Stimulated activated naive CD4-positive, alpha-beta T cell treated with Interleukin-2 at 50 U/mL for 16 hours (primary cell): ENCODE measurements around the gene KLRC4.
"Not testable (repeated sequence)": the region's sequence is repeated elsewhere in the genome, so short reads cannot be mapped to it uniquely, and the experiment has no call there.

Experiments used
- DNase-seq: peaks from one replicate; lab custom pipeline; 2025; lab: John Stamatoyannopoulos, UW

Gene KLRC4

GRCh38 chr12:10409392-10409791 lies at the start of gene KLRC4:
Gene KLRC4, minus strand, starts transcription at chr12:10409757. Its CDS starts 182 bp downstream, at chr12:10409575.
- no peak for DNase-seq

DNA sequence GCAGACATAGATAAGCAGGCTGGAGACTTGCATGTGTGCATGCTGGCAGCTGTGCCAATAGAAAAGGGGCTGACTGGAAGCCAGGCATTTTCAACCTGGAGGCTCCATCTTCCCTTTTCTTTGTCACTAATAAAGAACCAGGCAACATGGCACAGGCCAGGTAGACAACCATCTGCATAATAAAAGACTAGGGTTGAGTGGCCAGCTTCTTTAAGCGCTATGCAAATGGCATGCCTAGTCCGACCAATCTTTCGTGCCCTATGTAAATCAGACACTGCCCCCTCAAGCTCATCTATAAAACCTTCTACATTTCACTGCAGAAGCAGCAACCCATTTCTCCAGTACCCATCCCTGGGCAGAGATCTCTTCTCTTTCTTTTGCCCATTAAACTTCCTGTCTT lies 48.2 kb upstream of the KLRC4 start:
- no peak for DNase-seq

DNA sequence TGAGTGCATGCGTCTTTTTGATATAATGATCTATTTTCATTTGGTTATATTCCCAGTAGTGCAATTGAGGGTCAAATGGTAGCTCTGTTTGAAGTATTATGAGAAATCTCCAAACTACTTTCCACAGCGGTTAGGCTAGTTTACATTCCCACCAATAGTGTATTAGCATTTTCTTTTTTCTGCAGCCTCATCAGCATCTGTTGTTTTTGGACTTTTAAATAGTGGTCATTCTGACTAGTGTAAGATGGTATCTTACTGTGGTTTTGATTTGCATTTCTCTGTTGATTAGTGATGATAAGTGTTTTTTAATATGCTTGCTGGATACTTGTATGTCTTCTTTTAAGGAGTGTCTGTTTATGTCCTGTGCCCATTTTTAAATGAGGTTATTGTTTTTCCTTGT lies 47.3 kb upstream of the KLRC4 start:
- DNase-seq = no peak

- no peak for DNase-seq
Measured at GRCh38 chr12:10455766-10456165, 46.2 kb upstream of the KLRC4 start.

DNA sequence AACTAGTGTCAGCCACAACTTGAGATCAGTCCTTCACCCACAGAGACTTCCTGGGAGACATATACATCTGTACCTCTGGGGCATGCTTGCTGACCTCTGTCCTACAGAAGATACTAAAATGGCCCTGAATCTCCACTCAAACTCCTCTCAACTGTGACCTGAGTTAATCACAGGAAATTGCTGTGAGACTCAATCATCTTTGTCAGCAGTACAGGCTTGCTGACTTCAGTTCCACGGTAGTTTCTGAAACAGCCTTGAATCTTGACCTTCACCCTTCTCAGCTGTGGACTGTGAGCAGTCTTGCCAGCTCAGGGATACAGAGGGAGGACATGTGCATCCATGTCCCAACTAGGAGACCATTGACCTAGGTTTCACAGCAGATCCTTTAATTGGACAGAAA lies 45.0 kb upstream of the KLRC4 start:
- no peak for DNase-seq

- no peak for DNase-seq
Measured at GRCh38 chr12:10453156-10453555, 43.6 kb upstream of the KLRC4 start, which contains the start of gene KLRC1. Gene KLRC1, minus strand, starts transcription at chr12:10453377. Its CDS starts 2,221 bp downstream, at chr12:10451156.

GRCh38 chr12:10448236-10448635 lies 38.7 kb upstream of the KLRC4 start:
- no peak for DNase-seq

- DNase-seq = not testable (repeated sequence)
Measured at GRCh38 chr12:10446052-10446451, 36.5 kb upstream of the KLRC4 start.

GRCh38 chr12:10441144-10441543 lies 31.6 kb upstream of the KLRC4 start:
- DNase-seq = not testable (repeated sequence)

DNA sequence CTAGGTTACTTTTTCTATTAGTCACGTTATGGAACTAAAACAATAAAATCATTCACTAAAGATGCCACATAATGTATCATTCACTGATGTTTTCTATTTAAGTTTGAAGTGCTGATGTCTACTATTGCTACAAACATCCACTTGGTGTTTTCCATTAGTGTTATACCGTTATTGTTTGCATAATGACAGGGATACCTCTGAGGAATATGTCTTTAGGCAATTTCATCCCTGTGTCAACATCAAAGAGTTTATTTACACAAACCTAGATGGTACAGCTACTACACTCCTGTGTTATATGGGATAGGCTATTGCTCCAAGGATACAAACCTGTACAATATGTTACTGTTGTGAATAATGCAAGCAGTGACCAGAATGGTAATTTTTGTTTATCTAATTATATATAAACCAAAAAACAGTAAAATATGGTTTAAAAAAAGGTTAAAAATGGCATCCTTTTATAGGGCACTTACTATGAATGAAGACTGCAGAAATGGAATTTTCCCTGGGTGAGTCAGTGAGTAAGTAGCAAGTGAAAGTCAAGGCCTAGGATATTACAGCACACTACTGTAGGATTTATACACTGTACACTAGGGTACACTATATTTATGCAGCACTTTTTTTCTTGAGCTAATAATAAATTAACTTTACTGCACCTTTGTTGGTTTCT lies 30.2 kb upstream of the KLRC4 start:
- DNase-seq = not testable (repeated sequence)

DNA sequence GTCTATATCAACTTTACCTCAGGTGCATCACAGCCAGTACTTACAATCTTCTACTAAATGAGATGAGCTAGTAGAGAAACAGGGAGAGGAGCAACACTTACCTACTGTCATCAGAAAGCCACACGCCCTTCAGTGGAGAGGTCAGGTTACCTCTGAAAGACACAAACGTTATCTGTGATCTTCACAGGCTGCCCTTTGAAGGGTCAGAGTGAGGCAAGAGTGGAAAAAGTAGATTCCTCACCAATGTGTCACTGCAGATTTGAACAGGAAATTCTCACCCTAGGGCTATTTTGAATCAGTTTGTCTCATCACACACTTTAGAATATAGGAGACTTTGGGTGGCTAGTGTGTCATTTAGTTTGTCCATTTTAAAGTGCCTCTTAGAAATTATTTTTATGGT lies 28.0 kb upstream of the KLRC4 start:
- not testable (repeated sequence) for DNase-seq

DNA sequence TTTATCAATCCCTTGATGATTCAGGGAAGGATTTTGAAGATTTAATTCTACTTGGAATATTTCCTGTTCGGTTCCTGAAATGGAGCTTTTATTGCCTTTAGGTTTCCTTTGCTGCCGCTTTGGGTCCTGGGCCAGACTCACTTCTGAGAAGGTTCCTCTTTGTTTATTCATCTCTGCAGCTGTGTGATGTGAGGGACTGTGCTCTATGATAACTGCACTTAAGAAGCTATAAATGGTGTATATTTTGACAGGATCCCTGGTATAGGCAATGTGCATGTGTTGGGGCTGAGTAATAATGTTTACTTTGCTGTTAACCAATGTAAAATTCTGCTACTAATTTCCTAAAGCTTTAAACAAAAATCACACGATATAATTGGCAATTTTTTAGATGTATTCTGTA lies 26.3 kb upstream of the KLRC4 start, which contains the start of gene KLRC2:
KLRC2 (minus strand) TSS at position 195 of the 400 bp plus-strand sequence; CDS start at position 171, 24 bp downstream.
- DNase-seq = not testable (repeated sequence)

GRCh38 chr12:10430623-10431022 lies 21.1 kb upstream of the KLRC4 start:
- not testable (repeated sequence) for DNase-seq

DNA sequence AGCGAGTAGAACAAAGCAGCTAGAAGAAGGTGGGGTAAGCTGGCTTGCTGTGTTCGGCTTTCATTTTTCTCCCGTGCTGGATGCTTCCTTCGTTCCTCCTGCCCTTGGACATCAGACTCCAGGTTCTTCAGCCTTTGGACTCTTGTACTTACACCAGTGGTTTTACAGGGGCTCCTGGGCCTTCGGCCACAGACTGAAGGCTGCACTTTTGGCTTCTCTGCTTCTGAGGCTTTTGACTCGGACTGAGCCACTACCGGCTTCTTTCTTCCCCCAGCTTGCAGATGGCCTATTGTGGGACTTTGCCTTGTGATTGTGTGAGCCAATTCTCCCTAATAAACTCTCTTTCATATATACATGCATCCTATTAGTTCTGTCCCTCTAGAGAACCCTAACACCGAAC lies 16.4 kb upstream of the KLRC4 start:
- not testable (repeated sequence) for DNase-seq

DNA sequence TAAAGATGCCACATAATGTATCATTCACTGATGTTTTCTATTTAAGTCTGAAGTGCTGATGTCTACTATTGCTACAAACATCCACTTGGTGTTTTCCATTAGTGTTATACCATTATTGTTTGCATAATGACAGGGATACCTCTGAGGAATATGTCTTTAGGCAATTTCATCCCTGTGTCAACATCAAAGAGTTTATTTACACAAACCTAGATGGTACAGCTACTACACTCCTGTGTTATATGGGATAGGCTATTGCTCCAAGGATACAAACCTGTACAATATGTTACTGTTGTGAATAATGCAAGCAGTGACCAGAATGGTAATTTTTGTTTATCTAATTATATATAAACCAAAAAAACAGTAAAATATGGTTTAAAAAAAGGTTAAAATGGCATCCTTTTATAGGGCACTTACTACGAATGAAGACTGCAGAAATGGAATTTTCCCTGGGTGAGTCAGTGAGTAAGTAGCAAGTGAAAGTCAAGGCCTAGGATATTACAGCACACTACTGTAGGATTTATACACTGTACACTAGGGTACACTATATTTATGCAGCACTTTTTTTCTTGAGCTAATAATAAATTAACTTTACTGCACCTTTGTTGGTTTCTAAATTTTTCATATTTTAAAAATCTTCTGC lies 14.8 kb upstream of the KLRC4 start:
- not testable (repeated sequence) for DNase-seq

GRCh38 chr12:10422159-10422558 lies 12.6 kb upstream of the KLRC4 start:
- DNase-seq = not testable (repeated sequence)

DNA sequence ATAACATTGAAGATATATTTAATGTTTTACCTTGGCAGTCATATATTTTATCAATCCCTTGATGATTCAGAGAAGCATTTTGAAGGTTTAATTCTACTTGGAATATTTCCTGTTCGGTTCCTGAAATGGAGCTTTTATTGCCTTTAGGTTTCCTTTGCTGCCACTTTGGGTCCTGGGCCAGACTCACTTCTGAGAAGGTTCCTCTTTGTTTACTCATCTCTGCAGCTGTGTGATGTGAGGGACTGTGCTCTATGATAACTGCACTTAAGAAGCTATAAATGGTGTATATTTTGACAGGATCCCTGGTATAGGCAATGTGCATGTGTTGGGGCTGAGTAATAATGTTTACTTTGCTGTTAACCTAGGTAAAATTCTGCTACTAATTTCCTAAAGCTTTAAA lies 10.8 kb upstream of the KLRC4 start, which contains the start of gene KLRC3:
KLRC3 (minus strand) TSS at position 262 of the 400 bp plus-strand sequence; CDS start at position 217, 45 bp downstream.
- not testable (repeated sequence) for DNase-seq

GRCh38 chr12:10408842-10409241 lies 715 bp downstream of the KLRC4 start:
- no peak for DNase-seq

GRCh38 chr12:10406725-10407124 lies 2.8 kb downstream of the KLRC4 start:
- no peak for DNase-seq

DNA sequence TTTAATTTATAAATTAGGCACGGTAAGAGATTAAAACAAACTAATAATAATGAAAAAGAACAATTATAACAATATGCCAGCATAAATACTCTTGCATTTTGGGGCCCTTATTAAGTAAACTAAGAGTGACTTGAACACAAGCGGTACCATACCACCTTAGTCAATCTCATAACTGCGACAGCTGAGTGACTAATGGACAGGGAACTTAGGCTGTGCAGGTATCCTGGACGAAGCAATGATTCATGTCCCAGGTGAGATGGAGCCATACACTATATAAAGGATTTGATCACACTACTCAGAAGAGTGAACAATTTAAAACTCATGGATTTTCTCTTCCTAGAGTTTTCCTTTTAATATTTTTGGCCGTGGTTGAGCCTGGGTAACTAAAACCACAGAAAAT lies 4.3 kb downstream of the KLRC4 start:
- DNase-seq = no peak

DNA sequence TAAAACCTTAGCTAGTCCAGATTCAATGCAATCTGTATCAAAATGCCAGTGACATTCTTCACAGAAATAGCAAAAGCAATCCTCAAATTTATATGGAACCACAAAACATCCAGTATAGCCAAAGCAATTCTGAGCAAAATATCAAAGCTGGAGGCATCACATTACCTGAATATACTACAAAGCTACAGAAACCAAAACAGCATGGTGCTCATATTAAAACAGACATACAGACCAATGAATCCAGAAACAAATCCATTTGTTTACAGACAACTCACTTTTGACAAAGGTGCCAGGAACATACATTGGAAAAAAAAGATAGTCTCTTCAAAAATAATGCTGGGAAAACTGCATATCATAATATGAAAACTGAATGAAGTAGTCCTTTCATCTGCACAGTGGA lies 4.8 kb downstream of the KLRC4 start:
- no peak for DNase-seq

DNA sequence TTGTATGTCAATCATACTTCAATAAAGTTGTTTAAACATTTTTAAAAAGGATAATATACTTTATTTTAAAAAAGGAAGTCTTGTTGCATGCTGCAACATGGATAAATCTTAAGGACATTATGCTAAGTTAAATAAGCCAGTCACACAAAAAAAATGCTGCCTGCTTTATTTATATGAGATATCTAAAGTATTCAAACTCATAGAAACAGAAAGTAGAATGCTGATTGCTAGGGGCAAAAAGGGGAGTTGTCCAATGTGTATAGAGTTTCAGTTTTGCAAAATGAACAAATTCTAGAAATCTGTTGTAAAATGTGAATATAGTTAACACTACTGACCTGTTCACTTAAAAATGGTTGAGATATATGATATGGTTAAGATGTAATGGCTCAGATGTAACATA lies 8.7 kb downstream of the KLRC4 start:
- no peak for DNase-seq

GRCh38 chr12:10398168-10398567 lies 11.4 kb downstream of the KLRC4 start:
- no peak for DNase-seq
